ENCODE measurements around the gene SLX4.

GRCh38 chr16:3655396-3656159 is 44.2 kb upstream of the SLX4 start:
- no peak for TF ChIP-seq CTCF (conservative IDR thresholded peaks at IDR 0.05)
- no peak for TF ChIP-seq ZFX (IDR thresholded peaks at IDR 0.05)

All from C4-2B (cell line).